ENCODE results near the gene ZNF423.
"Not testable (repeated sequence)": the region's sequence is repeated elsewhere in the genome, so short reads cannot be mapped to it uniquely, and the experiment has no call there.

The ZNF423 gene

GRCh38 chr16:49690778-49691177 lies 165.1 kb downstream of the ZNF423 start:
- no peak for DNase-seq

- no peak for DNase-seq
These were observed 167.7 kb downstream of the ZNF423 start for GRCh38 chr16:49688036-49688697.

GRCh38 chr16:49687476-49688002 lies 168.4 kb downstream of the ZNF423 start:
- DNase-seq = no peak

- DNase-seq = no peak
These were observed 171.2 kb downstream of the ZNF423 start for GRCh38 chr16:49684696-49685095.

- no peak for DNase-seq
These were observed 173.2 kb downstream of the ZNF423 start for GRCh38 chr16:49682577-49683165.

GRCh38 chr16:49681217-49681883 lies 174.6 kb downstream of the ZNF423 start:
- no peak for DNase-seq

GRCh38 chr16:49679095-49679494 lies 176.8 kb downstream of the ZNF423 start:
- no peak for DNase-seq

- DNase-seq = not testable (repeated sequence)
These were observed 178.3 kb downstream of the ZNF423 start for GRCh38 chr16:49677661-49678060.

GRCh38 chr16:49675413-49675812 lies 180.5 kb downstream of the ZNF423 start:
- no peak for DNase-seq

GRCh38 chr16:49674990-49675389 lies 180.9 kb downstream of the ZNF423 start:
- DNase-seq = no peak

- DNase-seq = no peak
These were observed 181.5 kb downstream of the ZNF423 start for GRCh38 chr16:49674351-49674851.

GRCh38 chr16:49673442-49673841 lies 182.5 kb downstream of the ZNF423 start:
- DNase-seq = no peak

- no peak for DNase-seq
These were observed 183.2 kb downstream of the ZNF423 start for GRCh38 chr16:49672753-49673152.

GRCh38 chr16:49671333-49671732 lies 184.6 kb downstream of the ZNF423 start:
- no peak for DNase-seq

GRCh38 chr16:49670627-49671026 lies 185.3 kb downstream of the ZNF423 start:
- DNase-seq = no peak

- no peak for DNase-seq
These were observed 190.3 kb downstream of the ZNF423 start for GRCh38 chr16:49665482-49666230.

- no peak for DNase-seq
These were observed 191.4 kb downstream of the ZNF423 start for GRCh38 chr16:49664221-49665215.

- no peak for DNase-seq
These were observed 192.5 kb downstream of the ZNF423 start for GRCh38 chr16:49663081-49664065.

- no peak for DNase-seq
These were observed 193.3 kb downstream of the ZNF423 start for GRCh38 chr16:49662569-49662968.

- DNase-seq = no peak
These were observed 194.3 kb downstream of the ZNF423 start for GRCh38 chr16:49661465-49662187.
